IMR-90 (cell line): ENCODE measurements around the gene AQP6. TPM values are rescaled to one million over a fixed set of nuclear protein-coding genes. Genes with fewer than 3 reads are reported as not detected.

Experiments used
- ATAC-seq: fragments of 200-7000 bp; cut with Tn5 transposase; 2 replicates; pipeline ENCODE4 v1.9.1; 2020; ENCODE audit warnings: low read depth, mild to moderate bottlenecking, moderate library complexity
- BruUV-seq: library from RNA; stranded (reverse); fragments of 400-500 nt; replicated peaks from 2 replicates; lab custom pipeline; 2021; lab: Mats Ljungman, UMichigan
- CTCF ChIA-PET: fragments of 300-600 bp; formaldehyde crosslinking; extraction: SDS; loops from one replicate; lab custom pipeline; 2021; ENCODE audit warnings: antibody characterized with exemption; lab: Yijun Ruan, JAX
- POLR2A ChIA-PET: fragments of 300-600 bp; sonication (Branson Sonifier 250); formaldehyde crosslinking; loops from one replicate; lab custom pipeline; 2022; ENCODE audit warnings: antibody characterized with exemption; ENCODE audit not compliant: unreplicated experiment; lab: Charles Lee
- DNase-seq: peaks from one replicate; pipeline ENCODE4 v3.0.0; 2013
- H2AFZ ChIP-seq: replicated peaks from 2 replicates; pipeline ENCODE3; 2013; ENCODE audit warnings: low read length, mild to moderate bottlenecking; ENCODE audit not compliant: poor library complexity
- H2AK5ac ChIP-seq: 2 replicates; pipeline ENCODE4 v1.6.1; 2013; ENCODE audit warnings: low read depth, low read length, inconsistent platforms
- H2AK9ac ChIP-seq: replicated peaks from 2 replicates; pipeline ENCODE3; 2013; ENCODE audit warnings: mild to moderate bottlenecking, low read depth, low read length, moderate library complexity; ENCODE audit not compliant: poor library complexity
- H2BK120ac ChIP-seq: 2 replicates; pipeline ENCODE4 v1.6.1; 2013; ENCODE audit warnings: low read depth, low read length, inconsistent platforms
- H2BK15ac ChIP-seq: 3 replicates; pipeline ENCODE4 v1.6.1; 2013; ENCODE audit warnings: low read depth, low read length, inconsistent platforms
- H2BK20ac ChIP-seq: 2 replicates; pipeline ENCODE4 v1.6.1; 2013; ENCODE audit warnings: low read depth, mild to moderate bottlenecking, inconsistent platforms, low read length, moderate library complexity
- H2BK5ac ChIP-seq: 2 replicates; pipeline ENCODE4 v1.6.1; 2013; ENCODE audit warnings: mild to moderate bottlenecking, low read depth, low read length, inconsistent platforms; ENCODE audit not compliant: poor library complexity, severe bottlenecking
- H3K14ac ChIP-seq: replicated peaks from 2 replicates; pipeline ENCODE4 v1.6.1; 2013; ENCODE audit warnings: low read depth, low read length, inconsistent platforms
- H3K18ac ChIP-seq: 2 replicates; pipeline ENCODE4 v1.6.1; 2013; ENCODE audit warnings: low read depth, low read length, control low read depth
- H3K23ac ChIP-seq: 2 replicates; pipeline ENCODE4 v1.6.1; 2013; ENCODE audit warnings: low read depth, low read length, inconsistent platforms
- H3K27ac ChIP-seq: 2 replicates; pipeline ENCODE4 v1.5.1; 2013; ENCODE audit warnings: mild to moderate bottlenecking, control low read depth, low read length; ENCODE audit not compliant: insufficient read depth
- H3K27me3 ChIP-seq: 2 replicates; pipeline ENCODE4 v1.6.1; 2013; ENCODE audit warnings: low read length; ENCODE audit not compliant: control insufficient read depth, insufficient read depth
- H3K36me3 ChIP-seq: 2 replicates; pipeline ENCODE4 v1.6.1; 2013; ENCODE audit warnings: low read length, mixed read lengths; ENCODE audit not compliant: control insufficient read depth, insufficient read depth
- H3K4ac ChIP-seq: 2 replicates; pipeline ENCODE4 v1.6.1; 2013; ENCODE audit warnings: low read depth, low read length, inconsistent platforms
- H3K4me1 ChIP-seq: 2 replicates; pipeline ENCODE4 v1.6.1; 2013; ENCODE audit warnings: low read length, mixed read lengths; ENCODE audit not compliant: control insufficient read depth, insufficient read depth
- H3K4me2 ChIP-seq: 2 replicates; pipeline ENCODE4 v1.6.1; 2013; ENCODE audit warnings: low read depth, mild to moderate bottlenecking, control low read depth, low read length, moderate library complexity
- H3K4me3 ChIP-seq: 2 replicates; pipeline ENCODE4 v1.5.1; 2013; ENCODE audit warnings: low read depth, mild to moderate bottlenecking, control low read depth, low read length, moderate library complexity; ENCODE audit not compliant: insufficient read depth
- H3K56ac ChIP-seq: 2 replicates; pipeline ENCODE4 v1.6.1; 2013; ENCODE audit warnings: low read length, inconsistent platforms; ENCODE audit not compliant: insufficient read depth; ENCODE audit errors: extremely low read depth
- H3K79me1 ChIP-seq, 2 experiments: 2 replicates each; pipeline ENCODE4 v1.6.1; 2013; ENCODE audit warnings: low read length in 2 of 2, inconsistent platforms in 1 of 2, low read depth in 1 of 2
- H3K9ac ChIP-seq: 2 replicates; pipeline ENCODE4 v1.6.1; 2013; ENCODE audit warnings: low read depth, low read length, control low read depth
- H3K9me1 ChIP-seq: 2 replicates; pipeline ENCODE4 v1.6.1; 2013; ENCODE audit warnings: low read length, inconsistent platforms; ENCODE audit not compliant: insufficient read depth
- H3K9me3 ChIP-seq: 2 replicates; pipeline ENCODE4 v1.6.1; 2013; ENCODE audit warnings: low read length; ENCODE audit not compliant: control insufficient read depth, insufficient read depth
- H4K20me1 ChIP-seq: 2 replicates; pipeline ENCODE4 v1.6.1; 2013; ENCODE audit warnings: low read length, inconsistent platforms; ENCODE audit not compliant: insufficient read depth
- H4K5ac ChIP-seq: 2 replicates; pipeline ENCODE4 v1.6.1; 2013; ENCODE audit warnings: mild to moderate bottlenecking, low read depth, low read length, control low read depth
- H4K8ac ChIP-seq, 2 experiments: 2 replicates each; pipeline ENCODE4 v1.6.1; 2013; ENCODE audit warnings: low read depth in 2 of 2, low read length in 2 of 2, control low read depth in 1 of 2, inconsistent platforms in 1 of 2
- H4K91ac ChIP-seq: 2 replicates; pipeline ENCODE4 v1.6.1; 2013; ENCODE audit warnings: low read depth, low read length, inconsistent platforms; ENCODE audit not compliant: insufficient read depth
- BHLHE40 ChIP-seq: fragments of 150-350 bp; IDR thresholded peaks from 2 replicates; pipeline ENCODE4 v1.6.1; 2016; ENCODE audit warnings: mild to moderate bottlenecking, low read depth, low read length
- CEBPB ChIP-seq: IDR thresholded peaks from 2 replicates; pipeline ENCODE4 v1.6.1; 2012; ENCODE audit warnings: low read depth, low read length, improper control_type of control experiment
- CHD1 ChIP-seq: IDR thresholded peaks from 2 replicates; pipeline ENCODE4 v1.6.1; 2012; ENCODE audit warnings: low read depth, low read length, improper control_type of control experiment
- FOS ChIP-seq: fragments of 150-350 bp; IDR thresholded peaks from 2 replicates; pipeline ENCODE4 v1.6.1; 2016; ENCODE audit warnings: low read depth, low read length
- MAFK ChIP-seq: IDR thresholded peaks from 2 replicates; pipeline ENCODE4 v1.6.1; 2012; ENCODE audit warnings: low read depth, low read length, improper control_type of control experiment
- MAZ ChIP-seq: IDR thresholded peaks from 2 replicates; pipeline ENCODE4 v1.6.1; 2012; ENCODE audit warnings: low read depth, mild to moderate bottlenecking, low read length, improper control_type of control experiment, moderate library complexity, borderline replicate concordance
- MXI1 ChIP-seq: IDR thresholded peaks from 2 replicates; pipeline ENCODE4 v1.6.1; 2012; ENCODE audit warnings: low read depth, mild to moderate bottlenecking, low read length, moderate library complexity, borderline replicate concordance
- NFE2L2 ChIP-seq: fragments of 150-350 bp; IDR thresholded peaks from 2 replicates; pipeline ENCODE4 v1.6.1; 2016; ENCODE audit warnings: low read depth, mild to moderate bottlenecking, low read length
- POLR2A ChIP-seq: IDR thresholded peaks from 2 replicates; pipeline ENCODE4 v1.6.1; 2012; ENCODE audit warnings: mild to moderate bottlenecking, low read depth, low read length
- RAD21 ChIP-seq: IDR thresholded peaks from 2 replicates; pipeline ENCODE4 v1.6.1; 2012; ENCODE audit warnings: low read length, improper control_type of control experiment
- RCOR1 ChIP-seq: IDR thresholded peaks from 2 replicates; pipeline ENCODE4 v1.6.1; 2012; ENCODE audit warnings: mild to moderate bottlenecking, low read length, improper control_type of control experiment; ENCODE audit not compliant: insufficient replicate concordance
- RFX5 ChIP-seq: IDR thresholded peaks from 2 replicates; pipeline ENCODE4 v1.8.0; 2012; ENCODE audit warnings: low read depth, mild to moderate bottlenecking, low read length, moderate library complexity
- SMC3 ChIP-seq: fragments of 150-350 bp; IDR thresholded peaks from 2 replicates; pipeline ENCODE4 v1.6.1; 2016; ENCODE audit warnings: low read depth, mild to moderate bottlenecking, antibody characterized with exemption, low read length, moderate library complexity
- WGBS, 2 experiments: methylation state at CpG; one replicate each; pipeline versions ENCODE4 v1.1.5 to v1.1.7; 2013; ENCODE audit warnings: missing lambda C conversion rate in 2 of 2; ENCODE audit not compliant: insufficient read length in 1 of 2; ENCODE audit errors: extremely low coverage in 2 of 2; 5-methylcytosine and 5-hydroxymethylcytosine counted together
- dilution Hi-C: fragments of 300-500 bp; cut with HindIII; formaldehyde crosslinking; loops from one replicate; pipeline ENCODE4 v1.14.3; 2018; ENCODE audit warnings: low sequenced_read_pairs; ENCODE audit not compliant: unreplicated experiment
- in situ Hi-C: fragments of 300-500 bp; cut with MboI; formaldehyde crosslinking; loops from 3 replicates; pipeline ENCODE4 v1.14.3; 2019; ENCODE audit warnings: low sequenced_read_pairs, inconsistent platforms, mixed read lengths
- intact Hi-C: fragments of 100-400 bp; cut with micrococcal nuclease; formaldehyde crosslinking; loops from 2 replicates; pipeline ENCODE4 v1.10.0; 2022
- polyA plus RNA-seq, 3 experiments: library from polyadenylated mRNA; depleted of rRNA; stranded (reverse); fragments of >200 nt; gene quantifications; 2 replicates each; pipeline ENCODE4 v1.2.3, GENCODE V29; 2012; ENCODE audit warnings: low replicate concordance in 1 of 3
- total RNA-seq: library from RNA; depleted of rRNA; stranded (reverse); fragments of >200 nt; gene quantifications from 2 replicates; pipeline ENCODE4 v1.2.3, GENCODE V29; 2012
- TF ChIP-seq, protein P1 (sequence below): fragments of 150-350 bp; IDR thresholded peaks from 2 replicates; pipeline ENCODE4 v1.6.1; 2016; ENCODE audit warnings: low read depth, mild to moderate bottlenecking, low read length, moderate library complexity, borderline replicate concordance
- TF ChIP-seq, protein P2 (sequence below): fragments of 150-350 bp; IDR thresholded peaks from 2 replicates; pipeline ENCODE4 v1.6.1; 2017; ENCODE audit warnings: mild to moderate bottlenecking, antibody characterized with exemption, low read length, low read depth
- TF ChIP-seq, protein P3 (sequence below): conservative IDR thresholded peaks from 2 replicates; pipeline ENCODE4 v1.5.1; 2012; ENCODE audit warnings: mild to moderate bottlenecking, low read depth, low read length, improper control_type of control experiment

The AQP6 gene
- total and polyA plus RNA-seq, 2 of the 4 experiments (the other 2 are of a cell fraction): not detected

DNA sequence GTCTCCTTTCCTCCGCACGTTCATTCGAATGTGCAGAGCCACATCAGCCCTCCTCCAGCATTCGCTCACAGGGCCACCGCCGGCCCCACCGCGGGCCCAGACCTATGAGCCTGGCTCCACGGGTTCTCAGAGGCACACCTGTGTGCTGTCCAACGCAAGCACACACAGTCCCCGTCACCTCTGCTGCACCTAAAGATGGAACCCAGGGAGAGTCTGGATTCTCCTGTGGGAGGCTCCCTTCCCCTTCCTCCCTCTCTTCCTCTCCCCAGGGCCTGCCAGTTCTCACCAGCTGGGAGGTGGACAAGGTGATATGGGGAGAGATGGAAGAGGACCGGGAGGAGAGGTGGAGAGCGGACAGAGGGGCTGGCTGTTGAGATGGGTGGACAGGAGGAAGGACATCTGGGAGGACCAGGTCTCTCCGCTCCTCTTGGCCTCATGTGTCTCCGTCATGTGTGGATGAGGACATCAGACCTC, 4.9 kb upstream of the AQP6 start:
- no peak overlapping the region for H3K14ac ChIP-seq
- no peak overlapping the region for H4K91ac ChIP-seq
- H2BK20ac ChIP-seq: no peak overlapping the region
- WGBS, 2 experiments: 24% methylated on average over 8 of the region's 15 CpGs; no CpG with 5 or more reads in 1 of the 2 experiments
- in situ Hi-C loops: loop anchor here (10.0 kb wide), 1 partner anchor 193 kb away; no protein-coding TSS in a partner anchor
- H4K20me1 ChIP-seq: no peaks in the 10 kb centered on the region
- ChIA-PET CTCF (interaction anchor here (0.6 to 4.0 kb wide), 19 partner anchors 13 to 103 kb away, joined by 3 to 33 read pairs (median 6); no protein-coding TSS in a partner anchor), POLR2A (no interaction called here)
- H2BK15ac ChIP-seq: no peak overlapping the region
- H4K8ac ChIP-seq: no peak overlapping the region
- ATAC-seq (no peak; the same call in 1 of the 2 replicates), DNase-seq (no peak)
- H3K27ac ChIP-seq: no peak overlapping the region
- H3K9me3 ChIP-seq: no peaks in the 10 kb centered on the region
- H2AFZ ChIP-seq: peak overlapping the region; percentile 95
- peak overlapping the region; percentile 28; the same call in 1 of the 2 replicates for H3K4me3 ChIP-seq
- no peak overlapping the region for H2BK120ac ChIP-seq
- H2BK5ac ChIP-seq: no peak overlapping the region
- no peaks in the 10 kb centered on the region for H3K9me1 ChIP-seq
- H3K9ac ChIP-seq: no peak overlapping the region
- no TSS peak for BruUV-seq
- dilution Hi-C loops: no loop called here
- no peak overlapping the region for H3K4ac ChIP-seq
- no peak overlapping the region for H3K56ac ChIP-seq
- no peak overlapping the region for H4K5ac ChIP-seq
- TF ChIP-seq RFX5 (no peak), CEBPB (no peak), BHLHE40 (no peak), MAZ (no peak), SMC3 (no peak), MAFK (no peak), CHD1 (no peak), NFE2L2 (no peak), MXI1 (no peak), POLR2A (no peak), RCOR1 (no peak), FOS (no peak), RAD21 (no peak)
- TF ChIP-seq, protein P1, sequence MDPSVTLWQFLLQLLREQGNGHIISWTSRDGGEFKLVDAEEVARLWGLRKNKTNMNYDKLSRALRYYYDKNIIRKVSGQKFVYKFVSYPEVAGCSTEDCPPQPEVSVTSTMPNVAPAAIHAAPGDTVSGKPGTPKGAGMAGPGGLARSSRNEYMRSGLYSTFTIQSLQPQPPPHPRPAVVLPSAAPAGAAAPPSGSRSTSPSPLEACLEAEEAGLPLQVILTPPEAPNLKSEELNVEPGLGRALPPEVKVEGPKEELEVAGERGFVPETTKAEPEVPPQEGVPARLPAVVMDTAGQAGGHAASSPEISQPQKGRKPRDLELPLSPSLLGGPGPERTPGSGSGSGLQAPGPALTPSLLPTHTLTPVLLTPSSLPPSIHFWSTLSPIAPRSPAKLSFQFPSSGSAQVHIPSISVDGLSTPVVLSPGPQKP: no peak
- TF ChIP-seq, protein P2, sequence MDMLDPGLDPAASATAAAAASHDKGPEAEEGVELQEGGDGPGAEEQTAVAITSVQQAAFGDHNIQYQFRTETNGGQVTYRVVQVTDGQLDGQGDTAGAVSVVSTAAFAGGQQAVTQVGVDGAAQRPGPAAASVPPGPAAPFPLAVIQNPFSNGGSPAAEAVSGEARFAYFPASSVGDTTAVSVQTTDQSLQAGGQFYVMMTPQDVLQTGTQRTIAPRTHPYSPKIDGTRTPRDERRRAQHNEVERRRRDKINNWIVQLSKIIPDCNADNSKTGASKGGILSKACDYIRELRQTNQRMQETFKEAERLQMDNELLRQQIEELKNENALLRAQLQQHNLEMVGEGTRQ: no peak
- TF ChIP-seq, protein P3, sequence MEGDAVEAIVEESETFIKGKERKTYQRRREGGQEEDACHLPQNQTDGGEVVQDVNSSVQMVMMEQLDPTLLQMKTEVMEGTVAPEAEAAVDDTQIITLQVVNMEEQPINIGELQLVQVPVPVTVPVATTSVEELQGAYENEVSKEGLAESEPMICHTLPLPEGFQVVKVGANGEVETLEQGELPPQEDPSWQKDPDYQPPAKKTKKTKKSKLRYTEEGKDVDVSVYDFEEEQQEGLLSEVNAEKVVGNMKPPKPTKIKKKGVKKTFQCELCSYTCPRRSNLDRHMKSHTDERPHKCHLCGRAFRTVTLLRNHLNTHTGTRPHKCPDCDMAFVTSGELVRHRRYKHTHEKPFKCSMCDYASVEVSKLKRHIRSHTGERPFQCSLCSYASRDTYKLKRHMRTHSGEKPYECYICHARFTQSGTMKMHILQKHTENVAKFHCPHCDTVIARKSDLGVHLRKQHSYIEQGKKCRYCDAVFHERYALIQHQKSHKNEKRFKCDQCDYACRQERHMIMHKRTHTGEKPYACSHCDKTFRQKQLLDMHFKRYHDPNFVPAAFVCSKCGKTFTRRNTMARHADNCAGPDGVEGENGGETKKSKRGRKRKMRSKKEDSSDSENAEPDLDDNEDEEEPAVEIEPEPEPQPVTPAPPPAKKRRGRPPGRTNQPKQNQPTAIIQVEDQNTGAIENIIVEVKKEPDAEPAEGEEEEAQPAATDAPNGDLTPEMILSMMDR: no peak
- no peaks in the 10 kb centered on the region for H3K79me1 ChIP-seq
- no peak overlapping the region; the same call in 1 of the 2 replicates for H2AK5ac ChIP-seq
- H3K36me3 ChIP-seq: no peaks in the 10 kb centered on the region
- peaks cover 86% of the 10 kb centered on the region for H3K27me3 ChIP-seq
- H3K18ac ChIP-seq: no peak overlapping the region
- no peaks in the 10 kb centered on the region for H3K4me1 ChIP-seq
- H3K4me2 ChIP-seq: peak overlapping the region; percentile 83
- H2AK9ac ChIP-seq: peak overlapping the region; percentile 86
- intact Hi-C loops: loop anchor here (1.0 to 10.0 kb wide), 6 partner anchors 88 to 207 kb away; no protein-coding TSS in a partner anchor
- H3K23ac ChIP-seq: no peak overlapping the region
